Stimulated activated CD8-positive, alpha-beta memory T cell treated with anti-CD3 and anti-CD28 coated beads, Interleukin-12 subunit alpha, Interleukin-12 subunit beta, amount 100 ng/mL, for 24 hours (primary cell): ENCODE data around the gene IQGAP2.
"Not testable (repeated sequence)": the region's sequence is repeated elsewhere in the genome, so short reads cannot be mapped to it uniquely, and the experiment has no call there.

ENCODE experiments used
- DNase-seq: peaks from one replicate; pipeline ENCODE4 v3.0.0-alpha.2; 2020; ENCODE audit errors: extremely low read depth

The IQGAP2 gene

DNA sequence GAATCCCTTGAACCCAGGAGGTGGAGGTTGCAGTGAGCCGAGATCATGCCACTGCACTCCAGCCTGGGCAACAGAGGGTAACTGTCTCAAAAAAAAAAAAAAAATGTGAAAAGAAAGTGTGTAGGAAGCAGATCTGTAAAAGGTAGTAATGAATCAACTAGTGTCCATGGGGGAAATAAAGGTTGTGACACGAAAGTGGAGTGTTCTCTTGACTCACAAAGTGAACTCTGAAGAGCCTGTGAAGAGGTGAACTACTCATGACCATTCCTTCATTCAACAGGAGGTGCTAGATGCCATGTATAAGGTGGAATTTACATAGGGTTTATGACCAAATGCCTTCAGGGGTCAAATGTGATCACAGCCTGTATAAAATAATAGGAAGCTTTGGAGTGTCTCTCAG is 12.8 kb downstream of the IQGAP2 start:
- no peak for DNase-seq

DNA sequence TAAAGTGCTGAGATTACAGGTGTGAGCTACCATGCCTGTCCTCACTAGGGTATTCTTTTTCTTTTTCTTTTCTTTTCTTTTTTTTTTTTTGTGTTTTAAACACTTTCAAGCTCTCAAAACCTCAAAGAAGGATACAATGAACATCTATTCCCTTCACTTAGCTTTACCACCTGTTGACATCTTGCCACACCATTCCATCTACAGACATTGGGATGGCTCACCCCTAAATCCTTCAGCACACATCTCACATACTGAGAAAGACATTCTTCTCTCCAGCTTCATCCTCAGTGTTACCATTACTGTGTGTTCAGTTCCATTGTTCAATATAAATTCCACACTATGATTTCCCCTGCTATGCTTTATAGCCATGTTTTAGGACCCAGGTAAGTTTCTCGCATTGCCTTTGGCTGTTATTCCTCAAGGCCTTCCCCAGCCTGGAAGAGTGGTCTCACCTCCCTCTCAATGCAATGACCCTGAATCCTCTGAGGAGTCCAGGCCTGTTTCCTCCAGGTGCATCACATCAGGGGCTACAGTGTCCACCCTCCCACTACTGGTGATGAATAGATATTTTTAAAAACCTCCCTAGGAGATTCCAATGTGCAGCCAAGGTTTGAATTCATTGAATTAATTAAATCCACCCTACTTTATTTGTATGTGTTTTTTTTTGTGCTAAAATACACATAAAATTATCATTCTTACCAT is 16.7 kb downstream of the IQGAP2 start:
- no peak for DNase-seq

DNA sequence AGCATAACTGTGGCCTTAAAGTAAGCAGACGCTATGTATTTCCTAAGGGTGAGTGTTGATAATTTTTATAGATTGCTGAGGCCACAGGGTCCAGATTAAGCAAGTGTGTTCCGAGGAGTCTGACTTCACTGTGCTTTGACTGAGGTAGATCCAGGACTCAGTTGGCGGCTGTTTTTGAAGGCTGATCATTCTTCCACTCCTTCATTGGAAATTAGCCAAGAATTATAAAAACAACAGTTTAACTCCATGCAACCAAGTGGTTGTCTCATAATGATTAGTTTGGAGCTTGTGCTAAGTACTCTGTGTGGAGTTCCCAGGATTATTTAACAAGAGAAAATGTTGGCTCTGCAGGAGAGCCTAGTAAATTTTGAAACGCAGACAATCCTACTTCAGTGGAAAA is 19.1 kb downstream of the IQGAP2 start:
- no peak for DNase-seq

DNA sequence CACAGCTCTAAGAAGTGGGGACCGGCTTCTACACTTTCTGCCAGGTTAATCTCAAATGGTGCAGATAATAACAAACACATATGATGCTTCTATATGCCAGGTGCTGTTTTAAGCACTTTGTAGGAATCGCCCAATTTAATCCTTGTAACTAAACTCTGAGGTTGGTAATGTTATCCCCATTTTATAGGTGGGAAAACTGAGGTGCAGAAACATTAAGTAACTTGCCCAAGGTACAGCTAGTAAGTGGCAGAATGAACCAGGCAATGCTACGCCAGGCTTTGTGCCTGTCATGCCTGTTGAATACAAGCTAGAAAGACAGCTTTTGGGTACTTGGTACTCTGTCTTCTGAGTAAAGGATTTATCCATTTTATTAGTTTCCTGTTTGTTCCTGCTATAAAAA is 19.7 kb downstream of the IQGAP2 start:
- DNase-seq, result no peak

- DNase-seq, result no peak
Observed at GRCh38 chr5:76425146-76425545, 22.1 kb downstream of the IQGAP2 start.

- DNase-seq, result no peak
Observed at GRCh38 chr5:76425928-76426804, 23.1 kb downstream of the IQGAP2 start.

DNA sequence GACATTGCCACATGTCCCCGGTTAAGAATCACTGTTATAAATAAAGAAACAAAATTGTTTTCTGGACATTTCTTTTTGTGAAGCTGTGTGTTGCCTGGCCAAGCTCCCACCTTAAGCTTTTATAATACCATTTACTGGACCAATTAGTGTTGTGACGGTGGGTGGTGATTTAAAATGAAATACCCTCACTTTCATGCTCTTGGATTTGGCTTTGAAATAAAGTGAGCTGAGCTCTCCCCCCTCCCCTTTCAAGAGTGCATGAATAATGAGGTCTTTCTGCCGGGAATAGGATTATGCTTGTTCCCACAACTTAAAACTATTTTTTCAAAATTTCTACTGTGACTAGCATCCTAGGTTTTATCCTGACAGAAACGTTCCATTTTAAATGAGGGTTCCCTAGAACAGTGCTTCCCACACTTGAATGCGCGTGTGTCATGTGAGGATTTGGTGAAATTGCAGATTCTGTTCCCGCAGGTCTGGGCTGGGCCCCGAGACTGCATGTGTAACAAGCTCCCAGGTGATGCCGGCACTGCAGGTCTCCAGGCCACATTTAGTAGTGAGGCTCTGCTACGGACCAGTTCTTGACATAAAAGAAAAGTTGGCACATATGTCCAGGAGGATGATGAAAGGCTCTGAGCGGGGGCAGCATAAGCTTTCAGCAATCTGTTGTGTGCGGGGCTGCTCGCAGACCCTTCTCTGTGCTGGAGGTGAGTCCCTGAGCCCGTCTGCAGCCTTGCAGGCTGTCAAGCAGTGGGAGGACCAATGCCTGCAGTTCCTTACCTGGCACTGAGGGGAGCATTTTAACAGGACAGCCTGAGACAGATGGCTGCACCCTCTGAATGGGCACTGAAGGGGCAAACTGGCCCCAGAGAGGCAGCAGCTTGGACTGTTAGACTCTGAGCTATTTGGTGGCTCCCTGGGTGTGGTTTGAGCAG is 24.4 kb downstream of the IQGAP2 start:
- no peak for DNase-seq

GRCh38 chr5:76428550-76428949 is 25.5 kb downstream of the IQGAP2 start:
- DNase-seq, result not testable (repeated sequence)

DNA sequence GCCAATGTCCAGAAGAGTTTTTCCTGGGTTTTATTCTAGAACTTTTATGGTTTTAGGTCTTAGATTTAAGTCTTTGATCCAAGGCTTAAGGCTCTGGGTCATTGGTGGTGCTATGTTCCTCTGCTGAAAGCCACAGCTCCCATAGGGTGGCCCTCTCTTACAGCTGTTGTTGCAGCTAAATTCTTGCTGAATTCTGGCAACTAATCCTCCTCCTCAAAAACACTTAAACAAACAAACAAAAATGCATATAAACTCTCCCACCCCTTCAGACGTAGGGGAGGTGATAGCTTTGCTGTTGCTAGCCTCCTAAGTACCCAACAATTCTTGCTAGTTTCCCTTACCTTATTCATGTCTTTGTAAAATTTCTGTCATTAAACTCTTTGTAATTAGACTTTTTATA is 30.2 kb downstream of the IQGAP2 start:
- DNase-seq, result no peak

- DNase-seq, result not testable (repeated sequence)
Observed at GRCh38 chr5:76437507-76437906, 34.4 kb downstream of the IQGAP2 start.

GRCh38 chr5:76438025-76438424 is 34.9 kb downstream of the IQGAP2 start:
- DNase-seq, result no peak

- DNase-seq, result no peak
Observed at GRCh38 chr5:76439201-76439600, 36.1 kb downstream of the IQGAP2 start.

- DNase-seq, result no peak
Observed at GRCh38 chr5:76439929-76440328, 36.8 kb downstream of the IQGAP2 start.

DNA sequence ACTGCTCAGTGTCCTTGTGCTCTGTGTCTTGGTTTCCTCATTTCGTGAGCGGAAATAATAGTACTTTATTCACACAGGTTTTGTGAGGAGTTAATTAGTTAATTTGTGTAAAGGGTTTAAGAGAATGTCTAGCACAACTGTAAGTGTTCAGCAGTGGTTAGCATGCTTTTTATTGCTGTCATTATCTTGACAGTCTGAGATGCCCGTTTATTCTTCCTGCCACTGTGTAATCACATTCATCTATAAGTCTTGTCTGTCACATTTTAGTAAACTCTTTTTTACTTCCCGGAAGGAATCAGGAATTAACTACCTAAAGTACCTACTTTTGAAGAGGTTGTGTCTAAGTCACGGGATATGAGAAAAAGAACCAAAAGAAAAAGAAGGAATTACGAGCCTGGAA is 38.0 kb downstream of the IQGAP2 start:
- no peak for DNase-seq

DNA sequence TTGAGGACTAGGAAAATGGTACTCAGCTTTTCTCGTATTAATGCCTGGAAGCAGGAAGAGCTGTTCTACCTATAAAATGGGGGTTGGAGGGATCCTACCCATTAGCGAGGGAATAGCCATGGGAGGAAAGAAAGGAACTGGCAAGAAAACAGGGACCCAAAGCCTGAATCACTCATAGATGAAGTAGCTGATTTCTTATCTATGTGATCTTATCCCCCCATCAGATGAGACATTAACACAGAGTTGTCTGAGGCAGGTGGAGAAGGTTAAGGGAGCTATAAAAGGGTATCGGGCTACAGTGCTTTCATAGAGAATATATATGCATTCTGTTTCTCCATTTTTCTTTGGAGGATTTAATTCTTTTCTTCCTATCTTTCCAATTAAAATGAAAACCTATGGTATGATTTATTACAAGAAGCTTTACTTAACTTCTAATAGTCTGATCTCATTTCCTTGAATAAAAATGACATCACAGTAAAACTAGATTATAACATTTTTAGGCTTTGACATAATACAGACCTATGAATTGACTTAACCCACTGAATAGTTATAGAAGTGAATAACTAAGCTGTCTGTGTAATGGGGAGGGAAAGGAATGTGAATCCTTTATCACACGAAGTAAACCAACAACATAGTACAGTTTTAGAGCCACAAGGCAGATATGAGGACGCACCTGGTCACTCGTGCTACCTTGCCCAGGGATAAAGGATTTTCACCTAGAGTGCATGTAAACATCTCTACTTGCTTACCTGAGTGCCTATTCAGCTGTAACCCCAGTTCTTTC is 39.0 kb downstream of the IQGAP2 start:
- DNase-seq, result no peak

GRCh38 chr5:76443066-76443800 is 40.1 kb downstream of the IQGAP2 start:
- DNase-seq, result no peak

GRCh38 chr5:76445063-76445462 is 42.0 kb downstream of the IQGAP2 start:
- no peak for DNase-seq

DNA sequence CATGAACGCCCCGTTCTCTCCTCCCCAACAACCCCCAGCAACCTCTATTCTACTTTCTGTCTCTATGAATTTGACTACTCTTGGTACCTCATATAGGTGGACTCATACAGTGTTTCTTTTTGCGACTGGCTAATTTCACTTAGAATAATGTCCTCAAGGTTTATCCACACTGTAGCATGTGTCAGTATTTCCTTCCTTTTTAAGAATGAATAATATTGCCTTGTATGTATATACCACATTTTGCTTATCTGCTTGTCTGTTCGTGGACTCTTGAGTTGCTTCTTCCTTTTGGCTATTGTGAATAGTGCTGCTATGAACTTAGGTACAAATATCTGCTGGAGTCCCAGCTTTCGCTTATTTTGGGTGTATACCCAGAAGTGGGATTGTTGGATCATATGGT is 42.7 kb downstream of the IQGAP2 start:
- no peak for DNase-seq

DNA sequence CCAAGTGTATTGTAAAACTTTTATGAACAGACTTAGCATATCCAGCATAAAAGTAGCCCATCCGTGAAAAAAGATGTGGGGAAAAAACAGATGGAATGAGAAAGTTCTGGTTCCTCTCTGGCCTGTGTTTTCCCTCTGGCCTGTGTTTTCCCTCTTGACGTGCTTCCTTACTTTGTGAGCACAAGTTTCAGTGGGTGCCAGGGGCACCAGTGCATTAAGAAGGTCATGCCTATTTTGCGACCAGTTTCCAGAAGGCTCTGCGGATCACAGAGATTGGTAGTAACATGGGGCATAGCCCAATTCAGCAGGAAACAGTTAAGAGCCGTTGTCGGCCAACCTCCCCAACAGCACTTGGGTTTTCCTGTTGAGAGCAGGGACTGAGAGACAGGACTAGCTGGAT is 43.7 kb downstream of the IQGAP2 start:
- no peak for DNase-seq

- no peak for DNase-seq
Observed at GRCh38 chr5:76449606-76450005, 46.5 kb downstream of the IQGAP2 start.

GRCh38 chr5:76450054-76450453 is 47.0 kb downstream of the IQGAP2 start:
- no peak for DNase-seq
